ENCODE measurements around the gene ZNF300.
"Not testable (repeated sequence)": the region's sequence is repeated elsewhere in the genome, so short reads cannot be mapped to it uniquely, and the experiment has no call there.

The ZNF300 gene

DNA sequence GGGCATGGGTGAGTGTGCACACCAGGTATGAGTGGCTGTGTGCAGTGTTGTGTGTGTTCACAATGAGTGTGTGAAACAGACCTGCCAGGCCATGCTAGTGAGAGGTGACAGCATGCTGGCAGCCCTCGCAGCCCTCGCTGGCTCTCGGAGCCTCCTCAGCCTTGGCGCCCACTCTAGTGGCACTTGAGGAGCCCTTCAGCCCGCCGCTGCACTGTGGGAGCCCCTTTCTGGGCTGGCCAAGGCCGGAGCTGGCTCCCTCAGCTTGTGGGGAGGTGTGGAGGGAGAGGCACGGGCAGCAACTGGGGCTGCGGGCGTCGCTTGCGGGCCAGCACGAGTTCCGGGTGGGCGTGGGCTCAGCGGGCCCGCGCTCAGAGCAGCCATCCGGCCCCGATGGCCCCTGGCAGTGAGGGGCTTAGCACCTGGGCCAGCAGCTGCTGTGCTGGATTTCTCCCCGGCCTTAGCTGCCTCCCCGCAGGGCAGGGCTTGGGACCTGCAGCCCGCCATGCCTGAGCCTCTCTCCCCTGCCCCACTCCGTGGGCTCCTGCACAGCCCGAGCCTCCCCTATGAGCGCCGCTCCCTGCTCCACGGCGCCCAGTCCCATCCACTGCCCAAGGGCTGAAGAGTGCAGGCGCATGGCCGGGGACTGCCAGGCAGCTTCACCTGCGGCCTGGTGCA is 59.5 kb downstream of the ZNF300 start:
- not testable (repeated sequence) for DNase-seq

Measured in CD4-positive, alpha-beta T cell treated with Interleukin-21 for 1 hour (primary cell).